Measurements from ENCODE around the gene CAMK1D. TPM values are rescaled to one million over a fixed set of nuclear protein-coding genes. Genes with fewer than 3 reads are reported as not detected.

Gene CAMK1D
- total RNA-seq, 2 donors from 2014 or later: 4.5 to 7.8 TPM

- TF ChIP-seq, protein P1, sequence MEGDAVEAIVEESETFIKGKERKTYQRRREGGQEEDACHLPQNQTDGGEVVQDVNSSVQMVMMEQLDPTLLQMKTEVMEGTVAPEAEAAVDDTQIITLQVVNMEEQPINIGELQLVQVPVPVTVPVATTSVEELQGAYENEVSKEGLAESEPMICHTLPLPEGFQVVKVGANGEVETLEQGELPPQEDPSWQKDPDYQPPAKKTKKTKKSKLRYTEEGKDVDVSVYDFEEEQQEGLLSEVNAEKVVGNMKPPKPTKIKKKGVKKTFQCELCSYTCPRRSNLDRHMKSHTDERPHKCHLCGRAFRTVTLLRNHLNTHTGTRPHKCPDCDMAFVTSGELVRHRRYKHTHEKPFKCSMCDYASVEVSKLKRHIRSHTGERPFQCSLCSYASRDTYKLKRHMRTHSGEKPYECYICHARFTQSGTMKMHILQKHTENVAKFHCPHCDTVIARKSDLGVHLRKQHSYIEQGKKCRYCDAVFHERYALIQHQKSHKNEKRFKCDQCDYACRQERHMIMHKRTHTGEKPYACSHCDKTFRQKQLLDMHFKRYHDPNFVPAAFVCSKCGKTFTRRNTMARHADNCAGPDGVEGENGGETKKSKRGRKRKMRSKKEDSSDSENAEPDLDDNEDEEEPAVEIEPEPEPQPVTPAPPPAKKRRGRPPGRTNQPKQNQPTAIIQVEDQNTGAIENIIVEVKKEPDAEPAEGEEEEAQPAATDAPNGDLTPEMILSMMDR (conservative IDR thresholded peaks at IDR 0.05): no peak
- Histone ChIP-seq H3K9me3 (ENCODE audit: control insufficient read depth, low read length) (peaks cover 12% of the 10 kb centered on the region), H3K27me3 (ENCODE audit: control insufficient read depth, insufficient read depth, low read length, poor library complexity, severe bottlenecking) (no peaks in the 10 kb centered on the region), H3K9ac (ENCODE audit: extremely low read depth, low read length, poor library complexity, severe bottlenecking) (no peak overlapping the region), H3K4me1 (ENCODE audit: control insufficient read depth, insufficient read depth, low read length) (no peaks in the 10 kb centered on the region), H3K4me3 (ENCODE audit: low read length) (no peak overlapping the region), H3K27ac (ENCODE audit: low read depth, low read length) (no peak overlapping the region), H3K36me3 (ENCODE audit: control insufficient read depth, insufficient read depth, low read length) (no peaks in the 10 kb centered on the region)
- peaks cover 4% of the 10 kb centered on the region for H3K9me3 Mint-ChIP-seq
- H3K36me3 Mint-ChIP-seq (ENCODE audit: low read depth): peaks cover 2% of the 10 kb centered on the region
- no peak for DNase-seq
- H3K27me3 Mint-ChIP-seq (ENCODE audit: insufficient read depth): no peaks in the 10 kb centered on the region
- H3K27ac Mint-ChIP-seq: no peak overlapping the region
- H3K4me3 Mint-ChIP-seq: no peak overlapping the region
- H3K4me1 Mint-ChIP-seq: no peaks in the 10 kb centered on the region
- WGBS, 2 experiments (ENCODE audit: insufficient coverage in 1 of 2, insufficient read length in 1 of 2): 98 to 100% methylated on average over 3 to 6 of the region's 6 CpGs
Observed at GRCh38 chr10:12658526-12658925, 309.2 kb downstream of the CAMK1D start.

GRCh38 chr10:12659706-12660105 is 310.4 kb downstream of the CAMK1D start:
- no peak overlapping the region for H3K27ac ChIP-seq (ENCODE audit: low read depth, low read length)
- Mint-ChIP-seq H3K27me3 (ENCODE audit: insufficient read depth) (no peaks in the 10 kb centered on the region), H3K9me3 (peaks cover 4% of the 10 kb centered on the region), H3K4me3 (no peak overlapping the region), H3K36me3 (ENCODE audit: low read depth) (peaks cover 2% of the 10 kb centered on the region), H3K27ac (no peak overlapping the region), H3K4me1 (no peaks in the 10 kb centered on the region)
- H3K36me3 ChIP-seq (ENCODE audit: control insufficient read depth, insufficient read depth, low read length): no peaks in the 10 kb centered on the region
- H3K9me3 ChIP-seq (ENCODE audit: control insufficient read depth, low read length): peaks cover 5% of the 10 kb centered on the region
- H3K27me3 ChIP-seq (ENCODE audit: control insufficient read depth, insufficient read depth, low read length, poor library complexity, severe bottlenecking): no peaks in the 10 kb centered on the region
- 93 to 97% methylated on average over 10 to 11 of the region's 11 CpGs for WGBS, 2 experiments (ENCODE audit: insufficient coverage in 1 of 2, insufficient read length in 1 of 2)
- H3K4me1 ChIP-seq (ENCODE audit: control insufficient read depth, insufficient read depth, low read length): no peaks in the 10 kb centered on the region
- TF ChIP-seq, protein P1 (conservative IDR thresholded peaks at IDR 0.05): no peak
- H3K4me3 ChIP-seq (ENCODE audit: low read length): no peak overlapping the region
- no peak overlapping the region for H3K9ac ChIP-seq (ENCODE audit: extremely low read depth, low read length, poor library complexity, severe bottlenecking)
- no peak for DNase-seq

DNA sequence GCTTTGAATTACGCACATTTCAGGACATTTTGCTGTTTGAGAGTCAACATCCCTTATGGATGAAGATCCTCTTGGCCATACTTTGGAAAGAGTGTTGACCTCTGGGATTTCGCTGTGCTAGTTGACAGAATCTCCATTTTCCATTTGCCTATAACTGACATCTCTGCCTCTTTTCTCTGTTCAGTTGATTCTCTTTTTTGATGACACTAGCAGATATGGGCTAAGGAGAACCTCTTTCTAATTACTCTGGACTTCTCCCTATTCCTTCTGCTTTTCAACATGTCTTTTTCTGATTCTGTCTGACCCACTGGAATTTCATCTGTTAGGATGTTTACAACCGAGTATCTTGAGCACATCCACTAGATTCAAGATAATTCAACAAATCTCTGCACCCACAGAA is 311.5 kb downstream of the CAMK1D start:
- no peak overlapping the region for H3K27ac ChIP-seq (ENCODE audit: low read depth, low read length)
- WGBS, 2 experiments (ENCODE audit: insufficient coverage in 1 of 2, insufficient read length in 1 of 2): 95 to 100% methylated on average over 2 to 3 of the region's 3 CpGs
- Mint-ChIP-seq H3K4me1 (no peaks in the 10 kb centered on the region), H3K27me3 (ENCODE audit: insufficient read depth) (no peaks in the 10 kb centered on the region), H3K27ac (no peak overlapping the region), H3K9me3 (no peaks in the 10 kb centered on the region), H3K36me3 (ENCODE audit: low read depth) (no peaks in the 10 kb centered on the region), H3K4me3 (no peak overlapping the region)
- H3K4me3 ChIP-seq (ENCODE audit: low read length): no peak overlapping the region
- no peak overlapping the region for H3K9ac ChIP-seq (ENCODE audit: extremely low read depth, low read length, poor library complexity, severe bottlenecking)
- no peaks in the 10 kb centered on the region for H3K9me3 ChIP-seq (ENCODE audit: control insufficient read depth, low read length)
- no peaks in the 10 kb centered on the region for H3K36me3 ChIP-seq (ENCODE audit: control insufficient read depth, insufficient read depth, low read length)
- DNase-seq: no peak
- TF ChIP-seq, protein P1 (conservative IDR thresholded peaks at IDR 0.05): no peak
- no peaks in the 10 kb centered on the region for H3K4me1 ChIP-seq (ENCODE audit: control insufficient read depth, insufficient read depth, low read length)
- no peaks in the 10 kb centered on the region for H3K27me3 ChIP-seq (ENCODE audit: control insufficient read depth, insufficient read depth, low read length, poor library complexity, severe bottlenecking)

Data from endodermal cell (in vitro differentiated cells).